Jurkat, Clone E6-1 (cell line): ENCODE results near the gene S100A16. TPM values are rescaled to one million over a fixed set of nuclear protein-coding genes. Genes with fewer than 3 reads are reported as not detected.

Experiments used
- DNase-seq: peaks from one replicate; pipeline ENCODE4 v3.0.0-alpha.2; 2011; ENCODE audit warnings: low read depth, low spot score
- H3K4me3 ChIP-seq: 2 replicates; pipeline ENCODE4 v1.5.1; 2011; ENCODE audit warnings: mild to moderate bottlenecking, low read length, control low read depth, moderate library complexity
- polyA plus RNA-seq: library from polyadenylated mRNA; unstranded; fragments of >200 nt; gene quantifications from one replicate; pipeline ENCODE4 v1.2.1, GENCODE V29; 2012; ENCODE audit warnings: missing spikeins; ENCODE audit not compliant: insufficient read length, insufficient read depth

S100A16 gene
- polyA plus RNA-seq = not detected

- no peak within 1 kb of the TSS for H3K4me3 ChIP-seq
- DNase-seq = no peak
Observed at GRCh38 chr1:153612755-153613331, at the start of gene S100A16. Gene S100A16, minus strand, starts transcription at chr1:153613137. Its CDS starts 4,986 bp downstream, at chr1:153608151.

GRCh38 chr1:153662269-153662668 lies 49.3 kb upstream of the S100A16 start:
- no peak for DNase-seq

GRCh38 chr1:153661111-153661708 lies 48.3 kb upstream of the S100A16 start:
- H3K4me3 ChIP-seq = no peak overlapping the region
- DNase-seq = no peak

More at GRCh38 chr1:153662269-153662668, 49.3 kb upstream of the S100A16 start:
- no peak overlapping the region for H3K4me3 ChIP-seq

- DNase-seq = no peak
- H3K4me3 ChIP-seq = peak overlapping the region; percentile 88
Observed at GRCh38 chr1:153659656-153660055, 46.7 kb upstream of the S100A16 start.

- peak overlapping the region; percentile 88 for H3K4me3 ChIP-seq
- DNase-seq = no peak
Observed at GRCh38 chr1:153659175-153659534, 46.2 kb upstream of the S100A16 start.

GRCh38 chr1:153658400-153659174 lies 45.6 kb upstream of the S100A16 start, which contains the start of gene SNAPIN:
Gene SNAPIN, plus strand, starts transcription at chr1:153658703. Its CDS starts 41 bp downstream, at chr1:153658744.
- peak within 1 kb of the TSS; percentile 88 for H3K4me3 ChIP-seq
- peak; percentile 73 for DNase-seq

- no peak for DNase-seq
- no peak overlapping the region for H3K4me3 ChIP-seq
Observed at GRCh38 chr1:153655333-153655732, 42.4 kb upstream of the S100A16 start.

- H3K4me3 ChIP-seq = no peak overlapping the region
- DNase-seq = no peak
Observed at GRCh38 chr1:153652805-153653500, 40.0 kb upstream of the S100A16 start.

GRCh38 chr1:153651771-153652170 lies 38.8 kb upstream of the S100A16 start:
- H3K4me3 ChIP-seq = no peak overlapping the region
- DNase-seq = no peak

GRCh38 chr1:153649863-153650235 lies 36.9 kb upstream of the S100A16 start:
- no peak for DNase-seq
- no peak overlapping the region for H3K4me3 ChIP-seq

GRCh38 chr1:153649137-153649862 lies 36.4 kb upstream of the S100A16 start:
- DNase-seq = peak; percentile 55
- no peak overlapping the region for H3K4me3 ChIP-seq

GRCh38 chr1:153648000-153648643 lies 35.2 kb upstream of the S100A16 start:
- H3K4me3 ChIP-seq = no peak overlapping the region
- no peak for DNase-seq

- H3K4me3 ChIP-seq = no peak overlapping the region
- DNase-seq = no peak
Observed at GRCh38 chr1:153647346-153647714, 34.4 kb upstream of the S100A16 start.

GRCh38 chr1:153646672-153647345 lies 33.9 kb upstream of the S100A16 start:
- no peak overlapping the region for H3K4me3 ChIP-seq
- DNase-seq = no peak

- no peak overlapping the region for H3K4me3 ChIP-seq
- DNase-seq = no peak
Observed at GRCh38 chr1:153643816-153644215, 30.9 kb upstream of the S100A16 start.

- DNase-seq = no peak
- no peak overlapping the region for H3K4me3 ChIP-seq
Observed at GRCh38 chr1:153643100-153643499, 30.2 kb upstream of the S100A16 start.

GRCh38 chr1:153642161-153642560 lies 29.2 kb upstream of the S100A16 start:
- DNase-seq = no peak
- no peak overlapping the region for H3K4me3 ChIP-seq

- DNase-seq = no peak
- H3K4me3 ChIP-seq = no peak overlapping the region
Observed at GRCh38 chr1:153640861-153641260, 27.9 kb upstream of the S100A16 start.
